ENCODE measurements around the gene F12.

F12 gene

DNA sequence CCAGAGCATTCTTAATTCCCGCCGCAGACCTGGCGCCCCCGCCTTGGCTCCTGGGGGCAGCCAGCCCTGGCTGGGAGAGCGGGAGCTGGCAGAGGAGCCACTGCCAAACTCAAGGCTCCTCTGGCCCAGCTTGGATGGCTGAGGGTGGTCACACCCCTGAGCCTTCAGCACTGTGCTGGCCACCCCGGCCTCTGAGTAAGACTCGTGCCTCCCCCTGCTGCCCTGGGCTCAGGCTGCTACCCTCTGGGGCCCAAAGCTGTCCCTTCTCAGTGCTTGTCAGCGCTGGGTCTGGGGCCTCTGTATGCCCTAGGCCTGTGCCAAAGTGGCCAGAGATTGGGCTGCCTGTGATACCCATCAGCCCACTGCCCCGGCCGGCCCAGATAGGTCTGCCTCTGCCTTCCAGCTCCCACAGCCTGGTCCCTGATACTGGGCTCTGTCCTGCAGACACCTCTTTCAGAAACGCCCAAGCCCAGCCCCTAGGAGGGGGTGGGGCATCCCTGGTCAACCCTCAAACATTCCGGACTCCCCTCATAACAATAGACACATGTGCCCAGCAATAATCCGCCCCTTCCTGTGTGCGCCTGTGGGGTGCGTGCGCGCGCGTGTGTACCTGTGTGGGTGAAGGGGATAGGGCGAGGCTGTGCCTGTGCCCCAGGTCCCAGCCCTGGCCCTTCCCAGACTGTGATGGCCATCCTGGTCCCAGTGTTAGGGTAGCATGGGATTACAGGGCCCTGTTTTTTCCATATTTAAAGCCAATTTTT is 32.9 kb upstream of the F12 start:
- Histone ChIP-seq H3K36me3 (ENCODE audit: control insufficient read depth in 1 of 2, insufficient read depth in 2 of 2, low read length in 2 of 2) (peaks cover 28 to 32% of the 10 kb centered on the region in 2 experiments), H4K8ac (ENCODE audit: low read depth, low read length) (no peak overlapping the region), H3K79me1 (ENCODE audit: low read length) (no peaks in the 10 kb centered on the region), H3K18ac (ENCODE audit: low read length) (no peak overlapping the region), H2BK5ac (ENCODE audit: low read depth, low read length, poor library complexity) (no peak overlapping the region), H3K4me1 (ENCODE audit: control insufficient read depth in 1 of 2, insufficient read depth in 2 of 2, low read length in 2 of 2) (peaks cover 1 to 7% of the 10 kb centered on the region in 2 experiments), H3K9me3 (ENCODE audit: insufficient read depth, low read depth, low read length) (peaks cover 4% of the 10 kb centered on the region), H3K4ac (ENCODE audit: low read depth, low read length) (no peak overlapping the region), H2AFZ (ENCODE audit: insufficient read depth, low read length, poor library complexity) (no peak overlapping the region), H3K14ac (ENCODE audit: low read length) (no peak overlapping the region), H3K4me2 (ENCODE audit: low read length) (no peak overlapping the region), H3K27me3 (ENCODE audit: insufficient read depth, low read length) (peaks cover 6% of the 10 kb centered on the region), H4K12ac (ENCODE audit: low read depth, low read length) (no peak overlapping the region), H4K91ac (ENCODE audit: low read depth, low read length) (no peak overlapping the region), H3K23ac (ENCODE audit: low read length) (no peak overlapping the region), H3K27ac (ENCODE audit: low read depth, low read length) (no peak overlapping the region), H3K4me3 (ENCODE audit: low read depth, low read length) (no peak overlapping the region), H2BK12ac (ENCODE audit: low read length) (no peak overlapping the region), H3K79me2 (ENCODE audit: control insufficient read depth, insufficient read depth, low read length, poor library complexity) (no peaks in the 10 kb centered on the region), H2BK120ac (ENCODE audit: insufficient read depth, low read length, poor library complexity) (no peak overlapping the region), H3K9ac (ENCODE audit: low read length) (no peak overlapping the region), H2AK5ac (ENCODE audit: low read length) (no peak overlapping the region)
- no peak for DNase-seq
- WGBS (ENCODE audit: extremely low coverage, insufficient coverage, insufficient read length): no CpG with 5 or more reads among the region's 20 CpGs

DNA sequence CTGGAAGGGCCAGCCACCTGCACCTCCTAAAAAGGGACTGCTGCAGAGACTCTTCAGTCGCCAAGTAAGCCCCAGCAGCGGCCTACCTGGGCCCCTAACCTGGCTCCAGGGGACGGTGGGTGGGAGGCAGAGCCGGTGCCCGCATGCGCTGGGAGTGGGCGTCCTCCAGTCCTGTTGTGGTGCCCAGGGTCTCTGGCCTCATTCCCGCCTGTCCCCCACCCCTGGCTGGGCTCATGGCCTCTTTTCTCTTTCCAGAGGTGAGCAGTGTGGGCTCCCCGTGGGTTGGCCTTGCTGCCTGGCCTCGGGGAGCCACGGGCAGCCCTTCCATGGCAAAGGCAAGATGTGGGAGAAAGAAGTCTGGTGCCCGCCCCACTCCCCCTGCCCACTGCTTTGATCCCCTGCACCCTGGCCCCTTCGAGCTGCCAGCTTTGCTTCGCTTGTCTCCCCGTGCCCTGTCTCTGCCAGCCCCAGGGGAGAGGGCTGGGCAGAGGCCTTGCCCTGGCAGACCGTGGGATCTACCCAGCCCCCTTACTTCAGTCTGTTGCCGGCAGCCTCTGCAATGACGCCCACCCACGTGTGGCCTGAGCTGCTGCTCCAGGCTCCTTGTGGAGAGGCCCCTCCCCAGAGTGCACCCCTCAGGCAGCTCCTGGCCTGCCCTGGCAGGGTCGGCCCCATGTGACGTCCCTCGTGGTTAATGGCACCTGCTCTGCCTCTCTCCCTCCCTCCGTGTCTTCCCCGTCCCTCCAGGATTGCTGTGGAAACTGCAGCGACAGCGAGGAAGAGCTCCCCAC is 31.8 kb upstream of the F12 start:
- H3K4me2 ChIP-seq (ENCODE audit: low read length): no peak overlapping the region
- no peaks in the 10 kb centered on the region for H3K79me1 ChIP-seq (ENCODE audit: low read length)
- no peak overlapping the region for H3K14ac ChIP-seq (ENCODE audit: low read length)
- H3K18ac ChIP-seq (ENCODE audit: low read length): no peak overlapping the region
- H3K4me1 ChIP-seq (ENCODE audit: control insufficient read depth in 1 of 2, insufficient read depth in 2 of 2, low read length in 2 of 2): peaks cover 0 to 3% of the 10 kb centered on the region in 2 experiments
- H3K9me3 ChIP-seq (ENCODE audit: insufficient read depth, low read depth, low read length): peaks cover 3% of the 10 kb centered on the region
- no peak overlapping the region for H2BK5ac ChIP-seq (ENCODE audit: low read depth, low read length, poor library complexity)
- no peak overlapping the region for H4K8ac ChIP-seq (ENCODE audit: low read depth, low read length)
- no peak overlapping the region for H3K4me3 ChIP-seq (ENCODE audit: low read depth, low read length)
- H2AK5ac ChIP-seq (ENCODE audit: low read length): no peak overlapping the region
- no peak overlapping the region for H2BK120ac ChIP-seq (ENCODE audit: insufficient read depth, low read length, poor library complexity)
- peaks cover 3% of the 10 kb centered on the region for H3K27me3 ChIP-seq (ENCODE audit: insufficient read depth, low read length)
- peaks cover 35 to 39% of the 10 kb centered on the region in 2 experiments for H3K36me3 ChIP-seq (ENCODE audit: control insufficient read depth in 1 of 2, insufficient read depth in 2 of 2, low read length in 2 of 2)
- no peak overlapping the region for H3K23ac ChIP-seq (ENCODE audit: low read length)
- no peak overlapping the region for H4K91ac ChIP-seq (ENCODE audit: low read depth, low read length)
- H3K79me2 ChIP-seq (ENCODE audit: control insufficient read depth, insufficient read depth, low read length, poor library complexity): no peaks in the 10 kb centered on the region
- no peak overlapping the region for H3K9ac ChIP-seq (ENCODE audit: low read length)
- WGBS (ENCODE audit: extremely low coverage, insufficient coverage, insufficient read length): no CpG with 5 or more reads among the region's 26 CpGs
- H3K27ac ChIP-seq (ENCODE audit: low read depth, low read length): no peak overlapping the region
- H2BK12ac ChIP-seq (ENCODE audit: low read length): no peak overlapping the region
- DNase-seq: no peak
- no peak overlapping the region for H4K12ac ChIP-seq (ENCODE audit: low read depth, low read length)
- H2AFZ ChIP-seq (ENCODE audit: insufficient read depth, low read length, poor library complexity): no peak overlapping the region
- no peak overlapping the region for H3K4ac ChIP-seq (ENCODE audit: low read depth, low read length)

DNA sequence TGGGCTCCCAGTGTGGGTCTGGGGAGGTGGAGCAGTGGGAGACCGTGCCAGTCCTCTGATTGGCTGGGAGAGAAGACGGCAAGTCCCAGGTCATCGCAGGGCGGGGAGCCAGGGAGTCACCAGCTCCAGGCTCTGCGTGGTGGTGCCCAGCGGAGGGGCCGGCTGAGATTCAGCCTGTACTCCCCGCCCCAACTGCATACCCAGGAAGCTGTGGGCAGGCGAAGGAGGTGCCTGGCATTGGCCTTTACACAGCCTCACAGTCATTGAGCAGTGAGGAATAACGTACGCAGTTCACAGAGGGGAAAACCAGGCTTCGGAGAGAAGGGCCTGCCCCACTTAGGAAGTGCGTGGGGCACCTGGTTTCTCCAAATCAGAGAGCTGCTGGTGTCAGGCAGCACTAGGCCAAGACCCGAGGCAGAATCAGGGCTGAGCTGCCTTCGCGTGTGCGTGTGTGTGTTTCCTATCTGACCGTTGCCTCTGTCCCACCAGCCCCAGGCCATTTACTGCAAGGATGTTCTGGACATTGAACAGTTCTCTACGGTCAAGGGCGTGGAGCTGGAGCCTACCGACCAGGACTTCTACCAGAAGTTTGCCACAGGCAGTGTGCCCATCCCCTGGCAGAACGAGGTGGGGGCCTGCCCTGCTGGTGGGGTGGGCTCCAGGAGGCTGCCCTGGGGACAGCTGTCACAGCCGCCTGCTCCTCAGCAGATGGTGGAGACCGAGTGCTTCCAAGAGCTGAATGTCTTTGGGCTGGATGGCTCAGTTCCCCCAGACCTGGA is 31.0 kb upstream of the F12 start:
- H4K8ac ChIP-seq (ENCODE audit: low read depth, low read length): no peak overlapping the region
- H3K23ac ChIP-seq (ENCODE audit: low read length): no peak overlapping the region
- H3K79me1 ChIP-seq (ENCODE audit: low read length): no peaks in the 10 kb centered on the region
- no peak overlapping the region for H2BK12ac ChIP-seq (ENCODE audit: low read length)
- H2BK5ac ChIP-seq (ENCODE audit: low read depth, low read length, poor library complexity): no peak overlapping the region
- H4K12ac ChIP-seq (ENCODE audit: low read depth, low read length): no peak overlapping the region
- H3K27me3 ChIP-seq (ENCODE audit: insufficient read depth, low read length): no peaks in the 10 kb centered on the region
- no CpG with 5 or more reads among the region's 24 CpGs for WGBS (ENCODE audit: extremely low coverage, insufficient coverage, insufficient read length)
- no peak overlapping the region for H3K4me3 ChIP-seq (ENCODE audit: low read depth, low read length)
- H2AK5ac ChIP-seq (ENCODE audit: low read length): no peak overlapping the region
- peaks cover 1% of the 10 kb centered on the region for H3K9me3 ChIP-seq (ENCODE audit: insufficient read depth, low read depth, low read length)
- H3K4me2 ChIP-seq (ENCODE audit: low read length): no peak overlapping the region
- no peak for DNase-seq
- no peak overlapping the region for H3K9ac ChIP-seq (ENCODE audit: low read length)
- no peak overlapping the region for H3K4ac ChIP-seq (ENCODE audit: low read depth, low read length)
- no peaks in the 10 kb centered on the region for H3K79me2 ChIP-seq (ENCODE audit: control insufficient read depth, insufficient read depth, low read length, poor library complexity)
- no peak overlapping the region for H2BK120ac ChIP-seq (ENCODE audit: insufficient read depth, low read length, poor library complexity)
- H3K36me3 ChIP-seq (ENCODE audit: control insufficient read depth in 1 of 2, insufficient read depth in 2 of 2, low read length in 2 of 2): peaks cover 41 to 47% of the 10 kb centered on the region in 2 experiments
- H4K91ac ChIP-seq (ENCODE audit: low read depth, low read length): no peak overlapping the region
- no peak overlapping the region for H3K18ac ChIP-seq (ENCODE audit: low read length)
- H3K4me1 ChIP-seq (ENCODE audit: control insufficient read depth in 1 of 2, insufficient read depth in 2 of 2, low read length in 2 of 2): no peaks in the 10 kb centered on the region
- no peak overlapping the region for H3K14ac ChIP-seq (ENCODE audit: low read length)
- H3K27ac ChIP-seq (ENCODE audit: low read depth, low read length): no peak overlapping the region
- H2AFZ ChIP-seq (ENCODE audit: insufficient read depth, low read length, poor library complexity): no peak overlapping the region

DNA sequence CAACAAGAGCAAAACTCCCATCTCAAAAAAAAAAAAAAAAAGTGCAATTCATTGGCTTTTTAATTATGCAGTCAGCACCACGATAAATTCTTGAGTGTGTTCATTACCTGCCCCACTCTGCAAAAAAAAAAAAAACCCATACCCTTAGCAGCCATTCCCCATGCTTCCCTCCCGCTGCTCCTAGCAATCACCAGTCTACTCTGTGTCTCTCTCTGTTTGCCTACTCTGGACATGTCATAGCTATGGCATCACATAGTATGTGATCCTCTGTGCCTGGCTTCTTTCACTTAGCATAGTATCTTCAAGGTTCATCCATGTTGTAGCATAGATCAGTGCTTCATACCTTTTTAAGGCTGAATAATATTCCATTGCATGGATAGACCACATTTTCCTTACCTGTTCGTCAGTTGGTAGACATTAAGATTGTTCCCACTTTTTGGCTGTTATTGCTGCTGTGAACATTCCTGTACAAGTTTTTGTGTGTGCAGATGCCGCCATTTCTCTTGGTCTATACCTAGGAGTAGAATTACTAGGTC is 30.2 kb upstream of the F12 start:
- Histone ChIP-seq H3K4ac (ENCODE audit: low read depth, low read length) (no peak overlapping the region), H3K9ac (ENCODE audit: low read length) (no peak overlapping the region), H3K27ac (ENCODE audit: low read depth, low read length) (no peak overlapping the region), H3K79me2 (ENCODE audit: control insufficient read depth, insufficient read depth, low read length, poor library complexity) (no peaks in the 10 kb centered on the region), H3K4me3 (ENCODE audit: low read depth, low read length) (no peak overlapping the region), H3K14ac (ENCODE audit: low read length) (no peak overlapping the region), H3K79me1 (ENCODE audit: low read length) (no peaks in the 10 kb centered on the region), H2AK5ac (ENCODE audit: low read length) (no peak overlapping the region), H3K23ac (ENCODE audit: low read length) (no peak overlapping the region), H3K4me1 (ENCODE audit: control insufficient read depth in 1 of 2, insufficient read depth in 2 of 2, low read length in 2 of 2) (no peaks in the 10 kb centered on the region), H3K36me3 (ENCODE audit: control insufficient read depth in 1 of 2, insufficient read depth in 2 of 2, low read length in 2 of 2) (peaks cover 49 to 55% of the 10 kb centered on the region in 2 experiments), H2AFZ (ENCODE audit: insufficient read depth, low read length, poor library complexity) (no peak overlapping the region), H2BK5ac (ENCODE audit: low read depth, low read length, poor library complexity) (no peak overlapping the region), H4K12ac (ENCODE audit: low read depth, low read length) (no peak overlapping the region), H2BK12ac (ENCODE audit: low read length) (no peak overlapping the region), H3K4me2 (ENCODE audit: low read length) (no peak overlapping the region), H3K9me3 (ENCODE audit: insufficient read depth, low read depth, low read length) (peaks cover 1% of the 10 kb centered on the region), H3K18ac (ENCODE audit: low read length) (no peak overlapping the region), H3K27me3 (ENCODE audit: insufficient read depth, low read length) (no peaks in the 10 kb centered on the region), H4K8ac (ENCODE audit: low read depth, low read length) (no peak overlapping the region), H2BK120ac (ENCODE audit: insufficient read depth, low read length, poor library complexity) (no peak overlapping the region), H4K91ac (ENCODE audit: low read depth, low read length) (no peak overlapping the region)
- WGBS (ENCODE audit: extremely low coverage, insufficient coverage, insufficient read length): no CpG with 5 or more reads among the region's 4 CpGs
- no peak for DNase-seq
